NOMO-1 treated with DMSO at 0.1 percent for 48 hours (cell line): ENCODE data around the gene SLC18A2.
"Not testable (repeated sequence)": the region's sequence is repeated elsewhere in the genome, so short reads cannot be mapped to it uniquely, and the experiment has no call there.

Source experiments
- DNase-seq: peaks from one replicate; lab custom pipeline; 2025; ENCODE audit not compliant: unreplicated experiment; lab: John Stamatoyannopoulos, UW

SLC18A2 gene

DNA sequence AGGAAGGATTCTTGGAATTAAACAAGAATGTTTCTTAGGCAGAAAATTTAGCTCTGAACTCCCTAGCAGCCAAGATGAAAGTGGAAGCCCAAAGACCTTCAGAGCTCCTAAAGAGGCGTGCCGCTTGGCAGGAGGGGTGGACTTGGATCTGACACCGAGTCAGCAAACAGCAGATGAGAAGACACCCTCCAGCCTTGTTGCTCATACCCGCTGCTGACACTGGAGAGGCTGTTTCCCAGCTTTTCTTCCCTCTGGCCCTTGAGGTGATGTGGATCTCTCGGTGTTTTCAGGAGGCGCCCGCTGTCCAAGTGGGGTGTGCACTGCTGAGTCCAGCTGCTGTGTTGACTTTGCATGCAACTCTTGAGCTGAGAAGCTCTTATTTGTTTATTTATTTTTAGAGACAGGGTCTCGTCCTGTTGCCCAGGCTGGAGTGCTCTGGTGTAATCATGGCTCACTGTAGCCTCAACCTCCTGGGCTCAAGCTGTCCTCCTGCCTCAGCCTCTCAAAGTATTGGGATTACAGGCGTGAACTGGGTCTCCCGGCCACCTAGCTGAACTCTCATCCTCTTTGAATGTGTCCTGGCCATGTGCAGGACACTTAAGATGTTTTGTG is 21.5 kb downstream of the SLC18A2 start:
- no peak for DNase-seq

DNA sequence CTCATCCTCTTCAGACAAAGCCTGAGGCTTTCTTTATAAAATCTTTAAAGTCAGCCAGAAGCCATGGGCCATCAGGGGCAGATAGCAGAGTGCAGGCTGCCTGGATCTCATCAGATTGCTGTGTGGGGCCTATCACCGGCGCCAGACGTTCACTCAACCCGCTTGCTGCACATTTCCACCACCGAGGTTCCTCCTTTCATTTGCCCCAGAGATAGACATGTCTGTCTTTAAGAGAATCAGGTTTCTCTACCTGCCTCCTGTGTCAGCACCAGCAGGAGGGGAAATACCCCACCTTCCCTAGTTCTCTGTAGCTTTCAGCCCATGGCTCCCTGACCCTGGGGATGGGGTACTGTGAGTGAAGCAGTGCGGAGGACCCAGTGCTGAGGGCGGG is 22.0 kb downstream of the SLC18A2 start:
- DNase-seq, result no peak

GRCh38 chr10:117264782-117265181 is 23.9 kb downstream of the SLC18A2 start:
- DNase-seq, result no peak

GRCh38 chr10:117266400-117266799 is 25.5 kb downstream of the SLC18A2 start:
- DNase-seq, result no peak

GRCh38 chr10:117266812-117267211 is 25.9 kb downstream of the SLC18A2 start:
- DNase-seq, result no peak

DNA sequence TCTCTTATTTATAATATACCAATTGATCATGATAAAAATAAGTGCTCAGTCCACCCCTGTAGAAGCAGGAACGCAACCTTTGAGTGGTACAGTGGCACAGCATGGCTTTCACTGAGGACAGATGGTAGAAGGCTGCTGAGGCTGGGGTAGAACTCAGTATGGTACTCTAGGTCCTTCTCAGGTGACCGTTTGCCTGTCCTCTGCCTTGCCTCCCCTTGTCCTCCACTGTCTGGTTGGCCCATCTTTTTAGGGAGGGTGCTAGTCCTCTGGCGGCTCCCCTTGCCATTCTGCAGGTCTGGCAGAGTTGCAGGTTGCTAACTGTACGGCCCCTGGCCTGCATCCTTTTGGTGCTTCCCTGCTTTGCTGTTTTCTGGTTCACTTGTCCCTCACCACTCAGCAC is 27.3 kb downstream of the SLC18A2 start:
- no peak for DNase-seq

GRCh38 chr10:117268907-117269306 is 28.0 kb downstream of the SLC18A2 start:
- no peak for DNase-seq

GRCh38 chr10:117271427-117271826 is 30.5 kb downstream of the SLC18A2 start:
- DNase-seq, result no peak

DNA sequence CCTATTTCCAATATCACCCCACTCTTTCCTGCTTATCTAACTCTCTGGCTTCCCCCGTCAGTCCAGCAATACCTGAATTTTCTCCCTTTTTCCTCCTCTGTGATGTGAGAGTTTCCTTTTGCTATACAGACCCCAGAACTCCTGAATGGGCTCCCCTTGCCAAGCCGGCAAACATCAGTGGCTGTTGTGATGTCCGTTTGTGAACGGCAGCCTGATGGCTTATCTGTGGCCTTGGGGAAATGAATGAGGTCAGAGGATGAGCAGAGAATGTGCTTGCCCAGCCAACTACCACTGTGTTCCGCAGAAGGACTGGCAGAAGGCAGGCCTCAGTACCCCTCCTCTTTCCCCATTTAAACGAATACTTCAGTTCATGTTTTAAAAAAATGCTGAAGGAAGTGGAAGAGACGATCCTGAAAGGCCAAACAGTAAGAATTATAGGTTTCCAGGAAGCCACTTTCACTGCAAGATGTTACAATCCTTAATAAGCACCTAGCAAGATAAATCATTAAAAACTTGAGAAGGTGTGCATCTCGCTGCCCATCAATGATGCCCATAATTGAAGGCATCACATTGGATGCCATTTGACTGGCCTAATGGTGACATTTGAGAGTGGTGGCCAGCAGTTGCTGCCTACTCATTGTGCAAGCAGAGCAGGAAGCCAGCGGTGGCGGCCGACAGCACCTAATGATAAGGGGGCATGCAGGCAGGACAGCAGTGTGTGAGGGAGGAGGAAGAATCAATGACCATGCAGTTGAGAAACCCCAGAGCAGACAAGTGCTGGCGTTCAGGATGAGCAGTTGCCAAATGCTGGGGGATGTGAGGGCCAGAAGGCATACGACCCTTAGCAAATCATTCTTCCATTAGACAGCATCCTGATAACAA is 31.5 kb downstream of the SLC18A2 start:
- DNase-seq, result no peak

GRCh38 chr10:117273980-117274379 is 33.1 kb downstream of the SLC18A2 start:
- DNase-seq, result no peak

GRCh38 chr10:117274509-117274908 is 33.6 kb downstream of the SLC18A2 start:
- DNase-seq, result no peak

DNA sequence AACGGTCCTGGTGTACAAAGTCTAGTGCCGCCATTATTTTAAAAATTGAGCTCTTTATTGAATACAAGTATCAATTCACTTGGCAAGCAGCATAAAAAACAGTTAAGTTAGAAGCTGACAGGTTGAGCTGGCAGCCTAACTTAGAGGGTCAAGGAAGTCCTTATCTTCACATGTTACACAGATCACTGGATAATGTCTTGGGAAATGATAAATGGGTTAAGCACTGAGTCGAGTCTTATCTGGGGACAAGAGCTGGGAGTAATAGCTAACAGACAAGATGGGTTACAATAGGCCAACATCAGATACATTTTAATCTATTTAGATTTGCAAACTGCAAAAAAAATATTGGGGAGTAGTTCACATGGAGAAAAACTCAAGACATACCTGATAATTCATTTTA is 34.2 kb downstream of the SLC18A2 start:
- DNase-seq, result no peak

DNA sequence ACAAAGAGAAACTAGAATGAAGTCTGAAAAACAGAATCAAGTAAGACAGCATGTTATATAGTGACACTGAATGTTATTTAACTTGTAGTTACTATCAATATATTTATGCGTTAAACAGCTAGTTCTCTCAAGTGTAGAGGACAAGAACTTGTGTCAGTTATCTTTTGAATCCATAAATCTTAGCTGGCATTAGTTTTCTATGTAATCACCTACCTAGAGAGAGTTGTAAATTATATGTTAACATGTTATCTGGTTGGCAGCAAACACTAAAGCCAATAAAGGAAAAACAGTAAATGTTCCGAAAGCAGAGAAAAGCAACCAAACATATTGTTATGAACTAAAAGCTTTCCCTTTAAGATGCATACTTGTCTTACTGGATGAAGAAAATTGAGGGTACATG is 36.8 kb downstream of the SLC18A2 start:
- no peak for DNase-seq

- no peak for DNase-seq
Observed at GRCh38 chr10:117284716-117285494, 44.0 kb downstream of the SLC18A2 start.

GRCh38 chr10:117290872-117291271 is 50.0 kb downstream of the SLC18A2 start:
- not testable (repeated sequence) for DNase-seq

GRCh38 chr10:117294039-117294645 is 53.2 kb downstream of the SLC18A2 start:
- DNase-seq, result no peak

DNA sequence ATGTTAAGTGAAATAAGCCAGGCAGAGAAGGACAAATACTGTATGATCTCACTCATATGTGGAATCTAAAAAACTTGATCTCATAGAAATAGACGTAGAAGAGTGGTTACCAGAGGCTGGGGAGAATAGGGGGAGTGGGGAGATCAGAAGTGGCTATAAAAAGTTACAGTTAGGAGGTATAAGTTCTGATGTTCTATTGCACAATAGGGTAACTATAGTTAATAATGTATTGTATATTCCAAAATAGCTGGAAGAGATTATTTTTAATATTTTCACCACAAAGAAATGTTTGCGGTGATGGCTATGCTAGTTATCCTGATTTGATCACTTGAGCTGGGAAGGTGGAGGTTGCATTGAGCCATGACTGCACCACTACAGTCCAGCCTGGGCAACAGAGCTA is 53.8 kb downstream of the SLC18A2 start:
- no peak for DNase-seq

GRCh38 chr10:117298219-117298618 is 57.3 kb downstream of the SLC18A2 start:
- DNase-seq, result no peak

- no peak for DNase-seq
Observed at GRCh38 chr10:117299435-117299834, 58.5 kb downstream of the SLC18A2 start.

DNA sequence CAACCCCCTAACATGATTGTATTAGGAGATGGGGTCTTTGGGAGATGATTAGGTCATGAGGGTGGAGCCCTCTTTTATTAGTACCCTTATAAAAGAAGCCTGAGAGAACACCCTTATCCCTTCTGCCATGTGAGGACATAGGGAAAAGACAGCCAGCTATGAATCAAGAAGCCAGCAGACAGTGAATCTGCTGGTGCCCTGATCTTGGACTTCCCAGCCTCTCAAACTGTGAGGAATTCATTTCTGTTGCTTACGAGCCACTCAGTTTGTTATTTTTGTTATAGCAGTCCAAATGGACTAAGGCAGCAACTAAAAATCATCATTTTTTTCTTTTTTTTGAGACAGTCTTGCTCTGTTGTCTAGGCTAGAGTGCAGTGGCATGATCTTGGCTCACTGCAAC is 59.8 kb downstream of the SLC18A2 start:
- no peak for DNase-seq

GRCh38 chr10:117303451-117303850 is 62.5 kb downstream of the SLC18A2 start:
- DNase-seq, result not testable (repeated sequence)
